ENCODE data around the gene HEBP2.
"Not testable (repeated sequence)": the region's sequence is repeated elsewhere in the genome, so short reads cannot be mapped to it uniquely, and the experiment has no call there.

HEBP2 gene

GRCh38 chr6:138424004-138424904 is 20.2 kb downstream of the HEBP2 start:
- DNase-seq, result no peak

- not testable (repeated sequence) for DNase-seq
These were observed 21.2 kb downstream of the HEBP2 start for GRCh38 chr6:138425256-138425655.

GRCh38 chr6:138426500-138427123 is 22.6 kb downstream of the HEBP2 start:
- DNase-seq, result no peak

- DNase-seq, result no peak
These were observed 23.7 kb downstream of the HEBP2 start for GRCh38 chr6:138427701-138428100.

- DNase-seq, result peak; percentile 42
These were observed 25.0 kb downstream of the HEBP2 start for GRCh38 chr6:138428944-138429598.

GRCh38 chr6:138429761-138430160 is 25.7 kb downstream of the HEBP2 start:
- DNase-seq, result no peak

- DNase-seq, result no peak
These were observed 26.5 kb downstream of the HEBP2 start for GRCh38 chr6:138430361-138431145.

GRCh38 chr6:138431256-138432062 is 27.4 kb downstream of the HEBP2 start:
- no peak for DNase-seq

GRCh38 chr6:138432063-138432356 is 28.0 kb downstream of the HEBP2 start:
- DNase-seq, result no peak

- no peak for DNase-seq
These were observed 30.1 kb downstream of the HEBP2 start for GRCh38 chr6:138434096-138434495.

GRCh38 chr6:138434925-138435324 is 30.9 kb downstream of the HEBP2 start:
- no peak for DNase-seq

GRCh38 chr6:138439546-138439945 is 35.5 kb downstream of the HEBP2 start:
- DNase-seq, result no peak

GRCh38 chr6:138440296-138440695 is 36.3 kb downstream of the HEBP2 start:
- DNase-seq, result no peak

GRCh38 chr6:138440758-138441357 is 36.8 kb downstream of the HEBP2 start:
- no peak for DNase-seq

GRCh38 chr6:138441965-138442364 is 37.9 kb downstream of the HEBP2 start:
- no peak for DNase-seq

- DNase-seq, result no peak
These were observed 38.6 kb downstream of the HEBP2 start for GRCh38 chr6:138442663-138443062.

- DNase-seq, result no peak
These were observed 40.0 kb downstream of the HEBP2 start for GRCh38 chr6:138443979-138444378.

GRCh38 chr6:138446821-138447220 is 42.8 kb downstream of the HEBP2 start:
- DNase-seq, result no peak

GRCh38 chr6:138450445-138450844 is 46.4 kb downstream of the HEBP2 start:
- DNase-seq, result peak; percentile 40

- no peak for DNase-seq
These were observed 47.0 kb downstream of the HEBP2 start for GRCh38 chr6:138451043-138451442.

- peak; percentile 81 for DNase-seq
These were observed 51.1 kb downstream of the HEBP2 start for GRCh38 chr6:138454981-138455706.

Measured in activated CD4-positive, alpha-beta T cell treated with anti-CD3 and anti-CD28 coated beads, Interleukin-10, Interleukin-2, amounts not matched to agents 100 ng/mL and 50 ng/mL, durations not matched to agents 16 hours and 8 hours (primary cell).